AML-193 (cell line): ENCODE data around the gene C1orf232.

Source experiments
- DNase-seq, 2 experiments: peaks; one replicate each; lab custom pipeline; 2025; lab: John Stamatoyannopoulos, UW

Gene C1orf232

DNA sequence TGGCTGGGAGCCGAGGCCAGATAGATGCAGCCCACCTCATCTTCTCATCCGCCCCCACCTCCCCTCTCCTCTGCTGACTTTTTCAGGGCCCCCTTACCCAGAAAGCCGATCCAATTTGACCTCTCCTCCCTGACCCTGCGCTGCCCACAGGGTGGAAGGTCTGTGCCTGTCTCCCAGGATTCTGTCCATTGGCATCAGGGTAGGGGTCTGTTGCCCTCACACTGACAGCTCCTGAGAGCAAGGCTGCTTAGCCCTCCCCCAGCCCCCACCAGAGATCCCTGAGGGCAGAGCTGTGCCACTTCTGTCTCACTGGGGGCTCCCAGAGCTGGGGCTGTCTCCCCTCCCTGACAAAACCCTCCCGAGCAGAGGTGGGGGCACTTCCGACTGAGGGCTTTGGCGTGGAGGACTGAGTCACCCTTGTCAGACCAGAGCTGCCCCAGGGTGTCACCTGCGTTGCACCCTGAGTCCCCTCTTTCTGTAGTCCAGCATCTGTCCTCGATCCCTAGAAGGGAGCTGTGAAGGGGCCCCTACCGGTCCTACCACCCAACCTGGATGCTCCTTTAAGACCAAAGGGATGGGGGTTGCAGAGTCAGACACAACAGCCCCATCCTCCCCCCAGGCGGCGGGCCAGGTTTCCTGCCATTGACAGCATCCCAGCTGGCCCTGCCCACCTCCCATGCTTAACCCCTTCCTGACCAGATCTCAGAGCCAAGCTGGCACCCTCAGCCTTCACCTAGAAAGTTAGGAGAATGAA, 12.3 kb downstream of the C1orf232 start:
- no peak for DNase-seq

DNA sequence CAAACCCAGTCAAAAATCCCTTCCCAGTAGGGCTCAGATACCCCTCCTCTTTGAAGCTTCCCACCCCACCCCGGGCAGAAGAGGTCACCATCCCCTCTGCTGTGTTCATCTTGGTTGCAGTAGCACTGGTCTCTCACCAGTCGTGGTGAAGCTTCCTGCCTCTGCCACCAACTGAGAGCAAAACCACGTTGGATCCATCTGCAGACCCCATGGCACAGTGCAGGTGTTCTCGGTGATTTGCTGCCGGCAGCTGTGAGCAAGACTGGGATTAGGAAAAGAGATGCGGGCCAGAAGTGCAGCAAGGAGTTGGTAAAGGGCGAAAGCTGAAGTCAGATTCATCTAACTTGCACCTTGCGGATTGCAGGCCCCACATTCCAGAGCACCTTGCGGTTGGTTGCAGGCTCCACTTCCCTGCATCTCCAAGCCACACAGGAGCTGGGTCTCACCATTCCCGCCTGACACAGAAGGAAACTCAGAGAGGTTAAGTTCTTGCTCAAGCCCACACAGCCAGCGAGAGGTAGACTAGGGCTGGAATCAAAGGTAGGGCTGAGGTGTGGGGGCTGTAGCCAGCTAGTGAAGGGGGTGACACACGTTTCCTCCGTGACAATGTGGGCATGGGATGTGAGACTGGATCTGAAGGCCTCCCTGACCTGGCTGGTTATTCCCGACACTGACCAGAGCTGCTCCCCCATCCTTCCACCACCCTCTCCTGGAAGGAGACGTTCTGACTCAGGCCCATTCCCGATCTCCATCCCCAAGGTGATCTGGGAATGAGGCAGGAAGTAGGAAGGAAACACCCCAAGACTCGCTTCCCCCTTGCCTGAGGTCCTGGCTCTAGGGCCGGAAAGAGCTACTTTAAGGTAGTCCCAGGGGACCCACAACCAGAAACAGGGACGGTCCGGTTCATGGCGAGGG, 13.1 kb downstream of the C1orf232 start:
- DNase-seq, result no peak

DNA sequence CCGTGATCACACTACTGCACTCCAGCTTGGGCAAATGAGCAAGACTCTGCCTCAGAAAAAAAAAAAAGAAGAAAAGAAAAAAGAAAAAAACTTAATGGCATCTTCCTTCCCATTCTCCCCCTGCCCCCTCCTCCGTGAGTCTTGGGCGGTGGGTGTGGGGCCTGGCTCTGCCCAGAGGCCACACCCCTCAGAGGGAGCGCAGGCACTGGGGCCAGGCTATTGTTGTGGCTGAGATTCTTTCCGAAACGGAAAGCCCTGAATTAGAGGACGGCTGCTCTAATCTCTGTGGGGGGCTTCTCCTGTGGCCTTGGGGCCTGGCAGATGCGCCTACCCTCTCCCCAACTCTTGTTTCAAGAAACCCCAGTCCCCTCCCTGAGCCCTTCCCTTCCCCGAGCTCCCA, 14.0 kb downstream of the C1orf232 start:
- no peak for DNase-seq

DNA sequence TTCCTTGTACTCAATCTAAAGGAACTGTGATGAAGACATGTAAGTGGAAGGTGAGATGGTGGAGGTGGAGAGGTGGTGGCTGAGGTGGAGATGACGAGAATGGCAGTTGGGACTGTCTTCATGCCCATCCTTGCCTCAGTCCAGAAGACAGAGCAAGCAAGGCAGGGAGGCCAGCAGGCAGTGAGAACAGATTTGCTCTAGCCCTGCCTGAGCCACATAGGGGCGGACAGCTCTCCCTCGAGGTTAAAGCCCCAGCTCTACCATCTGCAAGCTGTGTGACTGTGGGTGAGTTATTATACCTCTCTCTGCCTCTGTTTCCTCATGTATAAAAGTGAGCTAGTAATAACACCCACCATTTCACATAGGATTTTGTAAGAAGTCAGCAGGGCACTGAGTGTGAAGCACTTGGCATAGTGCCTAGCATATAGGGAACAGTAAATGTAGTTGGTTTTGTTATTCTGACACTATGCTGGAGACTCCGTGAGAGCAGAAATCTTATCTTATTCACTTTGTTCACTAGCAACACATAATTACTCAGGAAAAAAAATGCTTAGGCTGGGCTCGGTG, 14.7 kb downstream of the C1orf232 start:
- no peak for DNase-seq

DNA sequence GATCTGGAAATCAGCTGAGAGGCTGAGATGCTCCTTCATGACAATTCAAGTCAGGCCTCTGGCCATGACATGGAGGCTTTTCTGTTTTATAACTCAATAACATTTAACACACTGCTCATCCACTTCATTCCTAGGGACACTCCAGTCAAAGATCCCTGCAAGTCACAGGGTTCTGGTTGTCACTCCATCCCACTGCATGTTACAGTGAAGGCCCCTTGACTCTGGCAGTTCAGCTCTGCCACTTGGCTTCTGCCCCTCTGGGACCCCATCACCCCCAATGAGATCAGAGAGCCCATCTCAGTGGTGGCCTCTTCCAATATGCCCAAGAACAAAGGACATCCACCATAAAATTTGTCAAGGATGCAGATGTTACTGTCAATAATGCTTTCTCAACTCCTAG, 19.9 kb downstream of the C1orf232 start:
- DNase-seq, result no peak

DNA sequence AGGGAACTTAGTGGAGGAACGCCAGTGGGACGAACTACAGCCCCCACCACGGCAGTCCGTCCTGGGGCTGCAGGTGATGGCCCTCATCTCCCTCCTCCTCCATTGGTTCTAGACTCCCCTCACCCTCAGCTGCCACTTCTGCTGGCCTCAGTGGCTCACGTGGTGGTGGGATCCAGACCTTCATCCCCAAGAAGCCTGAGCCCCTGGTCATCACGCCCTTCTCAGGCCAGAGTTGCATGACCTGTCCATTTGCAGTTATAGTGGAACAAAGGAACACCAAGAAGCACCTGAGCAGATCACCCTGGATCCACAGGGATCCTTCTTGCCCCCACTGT, 22.8 kb downstream of the C1orf232 start:
- no peak for DNase-seq

DNA sequence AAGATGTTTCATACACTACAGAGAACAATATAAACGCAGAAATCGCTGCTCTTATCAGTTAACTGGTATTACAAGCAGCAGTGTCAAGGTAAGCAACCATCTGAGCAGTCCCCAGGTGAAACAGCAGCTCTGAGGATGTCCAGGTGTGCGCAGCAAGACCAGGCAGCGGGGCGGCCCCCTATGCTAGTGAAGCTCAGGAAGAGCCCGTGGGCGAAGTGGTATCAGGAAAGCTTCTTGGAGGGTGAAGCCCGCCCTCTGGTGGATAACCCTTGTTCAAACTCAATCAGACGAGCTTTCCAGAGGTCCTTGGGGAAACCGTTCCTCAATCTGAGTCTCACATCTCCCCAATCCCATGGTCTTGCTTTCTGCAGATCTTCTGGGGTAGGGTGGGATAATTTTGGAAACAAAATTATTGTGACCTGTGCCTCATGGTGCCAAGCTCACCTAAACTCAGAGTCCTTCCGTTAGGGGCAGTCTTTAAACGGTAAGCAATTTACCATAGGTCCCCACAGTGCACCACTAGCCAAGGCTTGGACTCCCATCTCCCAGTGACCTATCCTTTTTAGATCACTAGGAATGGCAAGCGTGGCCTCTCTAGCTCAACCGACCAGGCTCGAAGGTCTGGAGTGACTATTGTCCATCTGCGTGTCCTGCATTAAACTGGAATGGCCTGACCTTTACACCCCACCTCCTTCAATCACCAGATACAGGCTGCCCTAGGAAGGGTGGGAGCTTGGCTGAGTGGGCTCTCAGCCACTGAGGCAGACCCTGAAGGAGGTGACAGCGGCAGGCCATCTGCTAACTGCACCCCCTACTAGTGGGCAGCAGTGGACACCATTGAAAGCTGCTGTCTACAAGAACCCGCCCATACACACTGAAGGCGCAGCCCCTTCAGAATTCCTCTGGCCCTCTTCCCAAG, 23.5 kb downstream of the C1orf232 start:
- DNase-seq, result peak; percentile 62 to 67

DNA sequence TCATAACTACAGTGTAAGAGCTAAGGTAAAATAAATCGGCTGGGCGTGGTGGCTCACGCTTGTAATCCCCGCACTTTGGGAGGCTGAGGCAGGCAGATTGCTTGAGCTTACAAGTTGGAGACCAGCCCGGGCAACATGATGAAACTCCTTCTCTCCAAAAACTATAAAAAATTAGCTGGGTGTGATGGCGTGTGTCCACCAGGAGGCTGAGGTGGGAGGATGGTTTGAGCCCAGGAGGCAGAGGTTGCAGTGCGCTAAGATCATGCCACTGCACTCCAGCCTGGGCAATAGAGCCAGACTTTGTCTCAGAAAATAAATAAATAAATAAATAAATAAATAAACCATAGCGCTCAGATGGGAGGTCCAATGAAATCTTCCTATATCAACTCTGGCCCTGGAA, 26.6 kb downstream of the C1orf232 start:
- DNase-seq, result no peak

DNA sequence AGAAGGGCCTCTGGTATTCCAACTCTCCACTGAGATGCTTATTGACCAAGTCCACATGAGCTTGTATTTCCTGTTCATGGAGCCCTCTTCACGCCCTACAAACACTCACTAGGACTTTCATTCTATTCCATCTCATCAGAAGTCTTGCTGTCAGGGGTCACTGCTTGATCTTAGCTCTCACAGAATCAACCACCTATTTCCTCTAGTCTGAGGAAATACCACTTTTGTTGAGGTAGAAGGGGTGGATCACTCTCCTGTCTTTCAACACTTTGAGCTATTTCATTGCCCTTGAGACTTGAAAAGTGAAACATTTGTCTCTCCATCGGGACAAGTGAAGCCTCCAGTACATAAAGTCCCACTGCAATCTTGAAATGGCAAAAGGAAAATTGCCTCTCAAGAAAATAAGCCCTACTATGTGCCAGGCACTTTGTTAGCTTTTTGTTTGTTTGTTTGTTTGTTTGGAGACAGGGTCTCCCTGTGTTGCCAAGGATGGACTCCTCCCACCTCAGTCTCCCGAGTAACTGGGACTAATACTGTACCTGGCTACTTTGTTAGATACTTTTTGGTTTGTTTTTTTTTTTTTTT, 29.7 kb downstream of the C1orf232 start:
- DNase-seq, result no peak

DNA sequence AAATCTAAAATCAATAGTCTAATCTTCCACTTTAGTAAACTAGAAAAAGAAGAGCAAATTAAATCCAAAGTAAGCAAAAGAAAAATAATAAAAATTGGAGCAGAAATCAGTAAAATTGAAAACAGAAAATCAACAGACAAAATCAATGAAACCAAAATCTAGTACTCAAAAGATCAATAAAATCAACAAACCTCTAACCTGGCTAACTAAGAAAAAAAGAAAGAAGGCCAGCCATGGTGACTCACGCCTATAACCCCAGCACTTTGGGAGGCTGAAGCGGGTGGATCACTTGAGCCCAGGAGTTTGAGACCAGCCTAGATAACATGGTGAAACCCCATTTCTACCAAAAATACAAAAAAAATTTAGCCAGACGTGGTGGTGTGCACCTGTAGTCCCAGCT, 34.3 kb downstream of the C1orf232 start:
- DNase-seq, result no peak

DNA sequence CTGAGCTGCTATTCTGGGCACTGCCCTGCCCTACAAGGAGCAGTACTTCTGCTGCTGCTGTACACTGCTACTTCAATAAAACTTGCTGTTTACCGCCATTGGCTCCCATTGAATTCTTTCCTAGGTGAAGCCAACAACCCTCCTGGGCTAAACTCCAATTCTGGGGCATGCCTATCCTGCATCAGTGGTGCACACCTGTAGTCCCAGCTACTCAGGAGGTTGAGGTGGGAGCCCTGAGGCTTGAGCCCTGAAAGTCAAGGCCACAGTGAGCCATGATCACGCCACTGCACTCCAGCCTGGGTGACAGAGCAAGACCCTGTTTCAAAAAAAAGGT, 36.0 kb downstream of the C1orf232 start:
- no peak for DNase-seq

DNA sequence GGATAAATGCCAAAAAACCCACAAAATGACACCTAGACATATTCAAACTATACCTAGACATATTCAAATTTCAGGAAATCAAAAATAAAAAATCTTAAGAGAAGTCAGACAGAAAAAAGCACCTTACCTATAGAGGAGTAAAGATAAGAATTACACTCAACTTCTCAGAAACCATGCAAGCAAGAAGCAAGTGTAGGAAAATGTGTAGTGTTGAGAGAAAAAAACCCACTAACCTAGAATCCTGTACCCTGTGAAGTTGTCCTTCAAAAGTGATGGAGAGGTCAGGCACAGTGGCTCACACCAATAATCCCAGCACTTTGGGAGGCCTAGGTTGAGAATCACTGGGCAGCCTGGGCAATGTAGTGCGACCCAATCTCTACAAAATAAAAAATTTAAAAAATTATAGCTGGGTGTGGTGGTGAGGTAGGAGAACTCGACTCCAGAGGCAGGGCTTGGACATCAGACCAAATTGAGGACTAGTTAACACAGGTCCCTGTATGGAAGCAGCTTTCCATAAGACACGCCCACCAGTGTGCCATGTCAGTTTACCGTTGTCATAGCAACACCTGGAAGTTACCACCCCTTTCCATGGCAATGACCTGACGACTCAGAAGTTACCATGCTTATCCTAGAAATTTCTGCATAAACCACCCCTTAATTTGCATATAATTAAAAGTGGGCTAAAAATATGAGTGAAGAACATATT, 36.5 kb downstream of the C1orf232 start:
- DNase-seq, result no peak

DNA sequence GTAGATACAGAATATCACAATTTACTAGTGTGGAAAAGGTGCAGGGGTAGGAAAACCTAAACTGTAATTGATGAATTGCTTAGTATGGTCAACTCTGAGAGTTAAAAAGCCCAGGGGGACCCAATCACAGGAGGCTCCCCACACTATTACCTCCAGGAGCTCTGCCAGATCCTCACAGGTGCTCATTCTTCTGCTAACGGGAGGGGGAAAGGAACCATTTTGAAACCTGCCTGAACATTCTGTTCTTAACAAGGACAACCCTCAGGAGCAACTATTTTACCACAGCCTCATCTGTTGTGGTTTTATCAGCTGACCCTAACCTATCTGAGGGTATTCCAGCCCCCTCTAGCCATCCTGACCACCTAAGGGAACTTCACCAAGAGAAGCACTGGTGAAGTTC, 38.1 kb downstream of the C1orf232 start:
- no peak for DNase-seq

DNA sequence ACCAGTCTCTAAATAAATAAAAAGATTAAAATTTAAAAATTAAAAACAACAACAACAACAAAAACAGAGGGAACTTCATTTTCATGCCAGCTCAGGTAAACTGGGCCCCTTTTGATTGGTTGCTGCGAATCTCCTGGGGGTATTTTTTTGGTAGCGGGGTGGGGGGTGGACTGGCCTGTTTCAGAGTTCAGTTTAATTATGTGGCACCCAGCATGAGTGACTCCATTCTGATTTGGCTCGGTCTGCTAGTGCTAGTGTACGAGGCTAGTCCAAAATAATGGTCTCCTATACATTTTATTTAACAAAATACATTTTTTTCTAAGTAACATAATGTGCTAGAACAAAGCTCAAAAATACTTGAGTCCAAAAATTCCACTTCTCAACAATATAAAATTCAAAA, 39.0 kb downstream of the C1orf232 start:
- DNase-seq, result no peak

DNA sequence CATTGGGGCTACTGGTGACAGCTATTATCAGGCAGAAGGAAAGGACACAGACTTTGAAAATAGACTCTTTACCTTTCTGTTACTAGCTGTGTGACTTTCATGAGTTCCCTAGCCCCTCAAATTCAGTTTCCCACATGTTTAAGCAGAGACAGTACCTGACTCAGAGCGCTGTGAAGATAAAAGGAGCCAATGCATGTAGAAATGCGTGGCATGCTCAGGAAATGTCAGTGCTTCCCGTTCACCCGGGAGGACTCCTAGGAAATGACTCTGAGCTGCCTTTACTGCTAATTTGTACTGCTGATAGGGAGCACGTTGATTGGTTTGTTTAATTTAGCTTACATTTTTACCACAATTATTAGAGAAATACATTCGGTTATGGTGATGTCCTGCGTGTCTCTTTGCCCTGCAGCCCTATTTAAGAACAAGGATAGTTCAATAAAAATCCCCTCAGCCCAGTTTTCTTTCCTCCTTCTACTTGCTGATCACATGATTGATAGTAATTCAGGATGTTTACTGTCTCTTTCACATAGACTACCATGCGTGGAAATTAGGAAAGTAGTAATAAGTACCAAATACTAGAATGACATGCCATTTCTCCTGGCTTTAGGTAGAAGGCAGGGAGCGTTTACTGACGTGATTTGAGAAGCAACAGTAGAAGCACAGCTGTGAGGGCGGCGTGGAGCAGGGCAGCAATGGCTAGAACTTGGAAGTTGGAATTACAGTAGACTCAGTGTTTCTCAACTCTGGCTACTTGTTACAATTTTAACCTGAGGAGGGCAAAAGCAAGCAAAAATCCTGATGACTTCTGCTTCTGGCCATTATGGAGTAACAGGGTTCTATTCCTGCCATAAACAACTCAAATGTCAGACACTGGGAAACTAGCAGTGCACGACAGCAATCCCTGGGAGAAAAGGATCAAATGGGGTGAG, 41.3 kb downstream of the C1orf232 start:
- DNase-seq, result peak in 1 of 2 experiments; percentile 19

DNA sequence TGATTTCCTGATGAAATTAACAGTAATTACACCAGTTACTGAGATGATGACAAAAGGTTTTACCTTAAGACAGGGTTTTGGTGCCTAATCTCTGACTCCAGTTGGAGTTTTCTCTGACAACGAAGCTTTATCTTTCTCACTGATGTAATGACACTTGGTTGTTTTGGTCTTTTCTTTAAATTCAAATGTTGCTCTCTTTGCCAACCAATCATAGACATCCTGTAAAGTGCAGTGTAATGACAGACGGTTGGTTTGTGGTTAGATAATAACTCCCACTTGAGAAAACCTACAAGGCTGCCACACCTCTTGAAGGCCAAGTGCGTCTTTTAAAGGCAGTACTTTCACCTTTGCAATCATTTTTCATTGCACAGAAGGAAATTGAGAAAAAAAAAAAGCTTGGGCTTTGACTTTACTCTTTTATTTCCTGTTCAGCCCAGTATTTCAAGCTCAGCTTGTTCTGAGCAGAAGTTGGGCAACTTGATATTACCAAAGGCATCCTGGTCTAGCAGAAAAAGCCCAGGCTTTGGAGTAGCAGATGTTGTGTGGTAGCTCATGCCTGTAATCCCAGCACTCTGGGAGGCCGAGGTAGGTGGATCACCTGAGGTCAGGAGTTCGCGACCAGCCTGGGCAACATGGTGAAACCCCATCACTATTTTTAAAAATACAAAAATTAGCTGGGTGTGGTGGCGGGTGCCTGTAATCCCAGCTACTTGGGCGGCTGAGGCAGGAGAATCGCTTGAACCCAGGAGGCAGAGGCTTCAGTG, 42.3 kb downstream of the C1orf232 start:
- DNase-seq, result peak; percentile 88 to 99

DNA sequence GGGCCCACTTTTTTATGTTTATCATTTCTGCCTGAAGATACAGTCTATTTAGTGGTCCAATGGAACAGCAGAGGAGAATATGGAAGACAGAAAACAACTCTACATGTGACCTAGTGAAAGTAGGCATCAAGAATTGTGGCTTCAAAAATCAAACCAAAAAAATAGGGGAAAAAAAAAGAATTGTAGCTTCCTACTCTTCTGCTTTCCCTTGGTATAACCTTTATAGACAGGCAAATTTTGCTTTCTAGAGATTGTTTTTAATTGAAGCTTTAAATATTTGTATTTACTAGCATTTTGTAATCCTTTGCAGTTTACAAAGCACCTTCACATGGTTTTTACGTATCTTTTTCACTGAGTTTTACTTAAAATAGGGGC, 42.8 kb downstream of the C1orf232 start:
- no peak for DNase-seq

DNA sequence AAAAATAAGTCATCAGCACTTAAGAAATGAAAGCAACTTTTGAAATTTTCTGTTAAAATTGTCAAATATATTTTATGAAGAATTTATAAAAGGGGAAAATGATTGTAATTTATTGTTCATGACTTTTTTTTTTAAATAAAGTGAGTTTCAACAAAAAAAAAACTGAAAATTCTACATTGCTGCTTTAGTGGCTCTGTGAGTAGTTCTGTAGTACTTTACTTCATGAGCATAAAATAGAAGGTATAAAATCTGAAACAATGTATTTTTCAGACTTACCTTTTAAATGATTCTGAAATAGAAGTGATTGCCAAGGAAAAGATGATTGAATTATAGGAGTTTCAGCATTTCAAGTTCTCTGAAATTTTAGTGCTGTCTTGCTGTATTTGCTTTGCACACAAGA, 43.4 kb downstream of the C1orf232 start:
- DNase-seq, result no peak
